ENCODE results near the gene CGA.

Gene CGA

GRCh38 chr6:87053312-87053711, 41.6 kb downstream of the CGA start:
- Histone ChIP-seq H2BK15ac (ENCODE audit: low read length) (no peak overlapping the region), H2BK5ac (ENCODE audit: low read length) (no peak overlapping the region), H3K14ac (ENCODE audit: low read length) (no peak overlapping the region), H3K9me3 (replicated peaks in 1 of 2; ENCODE audit: control insufficient read depth in 2 of 2, insufficient read depth in 1 of 2, low read depth in 1 of 2, low read length in 2 of 2) (no peaks in the 10 kb centered on the region), H3K23ac (ENCODE audit: low read depth, low read length, poor library complexity) (no peak overlapping the region), H2BK12ac (ENCODE audit: low read length) (no peak overlapping the region), H3K36me3 (replicated peaks in 1 of 2; ENCODE audit: control insufficient read depth in 2 of 2, insufficient read depth in 2 of 2, low read length in 2 of 2) (no peaks in the 10 kb centered on the region), H3K27ac (replicated peaks; ENCODE audit: low read length) (no peak overlapping the region), H4K8ac (ENCODE audit: low read depth, low read length) (no peak overlapping the region), H3K4me2 (ENCODE audit: insufficient read depth, low read length, poor library complexity, severe bottlenecking) (no peak overlapping the region), H3K79me1 (ENCODE audit: low read depth, low read length) (no peaks in the 10 kb centered on the region), H3K4me1 (ENCODE audit: control insufficient read depth in 2 of 2, insufficient read depth in 1 of 2, low read depth in 1 of 2, low read length in 2 of 2) (no peaks in the 10 kb centered on the region), H3K4ac (ENCODE audit: low read length) (no peak overlapping the region), H2BK120ac (ENCODE audit: low read depth, low read length) (no peak overlapping the region), H3K27me3 (ENCODE audit: control insufficient read depth in 3 of 3, insufficient read depth in 3 of 3, low read depth in 1 of 3, low read length in 3 of 3) (no peaks in the 10 kb centered on the region), H2AK5ac (ENCODE audit: low read depth, low read length) (no peak overlapping the region), H4K91ac (ENCODE audit: low read depth, low read length, poor library complexity) (no peak overlapping the region), H3K4me3 (ENCODE audit: low read length in 2 of 2) (no peak overlapping the region), H3K9ac (ENCODE audit: low read depth, low read length, poor library complexity) (no peak overlapping the region), H2AFZ (ENCODE audit: low read length) (no peak overlapping the region), H3K18ac (ENCODE audit: low read length) (no peak overlapping the region)
- WGBS, 2 donors (ENCODE audit: extremely low coverage in 2 of 2, insufficient read length in 2 of 2, insufficient replicate concordance in 1 of 2): no CpG with 5 or more reads among the region's 1 CpG
- DNase-seq (ENCODE audit: low spot score): no peak

- H3K14ac ChIP-seq (ENCODE audit: low read length): no peak overlapping the region
- no peak overlapping the region for H2BK5ac ChIP-seq (ENCODE audit: low read length)
- H3K27ac ChIP-seq (replicated peaks; ENCODE audit: low read length): no peak overlapping the region
- H3K36me3 ChIP-seq (replicated peaks in 1 of 2; ENCODE audit: control insufficient read depth in 2 of 2, insufficient read depth in 2 of 2, low read length in 2 of 2): no peaks in the 10 kb centered on the region
- DNase-seq (ENCODE audit: low spot score): no peak
- H3K4me1 ChIP-seq (ENCODE audit: control insufficient read depth in 2 of 2, insufficient read depth in 1 of 2, low read depth in 1 of 2, low read length in 2 of 2): no peaks in the 10 kb centered on the region
- H3K4me3 ChIP-seq (ENCODE audit: low read length in 2 of 2): no peak overlapping the region
- H3K23ac ChIP-seq (ENCODE audit: low read depth, low read length, poor library complexity): no peak overlapping the region
- no peak overlapping the region for H2BK15ac ChIP-seq (ENCODE audit: low read length)
- no peak overlapping the region for H3K4me2 ChIP-seq (ENCODE audit: insufficient read depth, low read length, poor library complexity, severe bottlenecking)
- WGBS, 2 donors (ENCODE audit: extremely low coverage in 2 of 2, insufficient read length in 2 of 2, insufficient replicate concordance in 1 of 2): no CpG with 5 or more reads among the region's 1 CpG
- no peak overlapping the region for H2BK12ac ChIP-seq (ENCODE audit: low read length)
- no peak overlapping the region for H2AFZ ChIP-seq (ENCODE audit: low read length)
- no peak overlapping the region for H4K8ac ChIP-seq (ENCODE audit: low read depth, low read length)
- no peaks in the 10 kb centered on the region for H3K9me3 ChIP-seq (replicated peaks in 1 of 2; ENCODE audit: control insufficient read depth in 2 of 2, insufficient read depth in 1 of 2, low read depth in 1 of 2, low read length in 2 of 2)
- no peak overlapping the region for H4K91ac ChIP-seq (ENCODE audit: low read depth, low read length, poor library complexity)
- H3K9ac ChIP-seq (ENCODE audit: low read depth, low read length, poor library complexity): no peak overlapping the region
- no peak overlapping the region for H2BK120ac ChIP-seq (ENCODE audit: low read depth, low read length)
- H3K4ac ChIP-seq (ENCODE audit: low read length): no peak overlapping the region
- H3K18ac ChIP-seq (ENCODE audit: low read length): no peak overlapping the region
- no peaks in the 10 kb centered on the region for H3K79me1 ChIP-seq (ENCODE audit: low read depth, low read length)
- H3K27me3 ChIP-seq (ENCODE audit: control insufficient read depth in 3 of 3, insufficient read depth in 3 of 3, low read depth in 1 of 3, low read length in 3 of 3): no peaks in the 10 kb centered on the region
- H2AK5ac ChIP-seq (ENCODE audit: low read depth, low read length): no peak overlapping the region
Measured at GRCh38 chr6:87049779-87050178, 45.1 kb downstream of the CGA start.

GRCh38 chr6:87045521-87046075, 49.3 kb downstream of the CGA start:
- Histone ChIP-seq H2BK120ac (ENCODE audit: low read depth, low read length) (no peak overlapping the region), H2BK5ac (ENCODE audit: low read length) (no peak overlapping the region), H3K9ac (ENCODE audit: low read depth, low read length, poor library complexity) (no peak overlapping the region), H2AFZ (ENCODE audit: low read length) (no peak overlapping the region), H3K4me1 (ENCODE audit: control insufficient read depth in 2 of 2, insufficient read depth in 1 of 2, low read depth in 1 of 2, low read length in 2 of 2) (no peaks in the 10 kb centered on the region), H3K23ac (ENCODE audit: low read depth, low read length, poor library complexity) (no peak overlapping the region), H4K8ac (ENCODE audit: low read depth, low read length) (no peak overlapping the region), H3K79me1 (ENCODE audit: low read depth, low read length) (no peaks in the 10 kb centered on the region), H3K4me3 (ENCODE audit: low read length in 2 of 2) (no peak overlapping the region), H3K4me2 (ENCODE audit: insufficient read depth, low read length, poor library complexity, severe bottlenecking) (no peak overlapping the region), H3K14ac (ENCODE audit: low read length) (no peak overlapping the region), H2BK15ac (ENCODE audit: low read length) (no peak overlapping the region), H3K27ac (replicated peaks; ENCODE audit: low read length) (no peak overlapping the region), H3K27me3 (ENCODE audit: control insufficient read depth in 3 of 3, insufficient read depth in 3 of 3, low read depth in 1 of 3, low read length in 3 of 3) (no peaks in the 10 kb centered on the region), H3K18ac (ENCODE audit: low read length) (no peak overlapping the region), H4K91ac (ENCODE audit: low read depth, low read length, poor library complexity) (no peak overlapping the region), H3K4ac (ENCODE audit: low read length) (no peak overlapping the region), H3K9me3 (replicated peaks in 1 of 2; ENCODE audit: control insufficient read depth in 2 of 2, insufficient read depth in 1 of 2, low read depth in 1 of 2, low read length in 2 of 2) (peaks cover 0 to 2% of the 10 kb centered on the region in 2 donors), H2AK5ac (ENCODE audit: low read depth, low read length) (no peak overlapping the region), H2BK12ac (ENCODE audit: low read length) (no peak overlapping the region), H3K36me3 (replicated peaks in 1 of 2; ENCODE audit: control insufficient read depth in 2 of 2, insufficient read depth in 2 of 2, low read length in 2 of 2) (no peaks in the 10 kb centered on the region)
- WGBS, 2 donors (ENCODE audit: extremely low coverage in 2 of 2, insufficient read length in 2 of 2, insufficient replicate concordance in 1 of 2): no CpG with 5 or more reads among the region's 5 CpGs
- no peak for DNase-seq (ENCODE audit: low spot score)

DNA sequence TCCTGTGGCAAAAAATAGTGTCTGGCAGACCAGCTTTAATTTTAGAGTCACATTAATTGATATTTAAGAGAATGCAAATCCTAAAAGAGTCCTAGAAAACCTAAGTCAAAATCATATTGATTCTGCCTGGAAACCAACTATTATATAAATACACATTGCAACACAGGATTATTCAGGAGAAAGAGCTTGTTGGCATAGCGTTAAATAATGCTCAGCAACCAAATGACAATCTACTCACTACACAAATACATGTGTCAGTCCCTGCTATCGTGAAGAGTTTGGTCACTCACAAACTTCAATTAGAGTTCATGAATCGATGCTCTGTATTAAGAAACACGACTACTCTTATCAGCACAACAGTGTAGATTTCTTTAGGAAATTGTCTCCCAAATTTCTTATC, 54.2 kb downstream of the CGA start:
- Histone ChIP-seq H3K14ac (ENCODE audit: low read length) (no peak overlapping the region), H3K27ac (replicated peaks; ENCODE audit: low read length) (no peak overlapping the region), H3K4me1 (ENCODE audit: control insufficient read depth in 2 of 2, insufficient read depth in 1 of 2, low read depth in 1 of 2, low read length in 2 of 2) (no peaks in the 10 kb centered on the region), H3K9me3 (replicated peaks in 1 of 2; ENCODE audit: control insufficient read depth in 2 of 2, insufficient read depth in 1 of 2, low read depth in 1 of 2, low read length in 2 of 2) (peaks cover 0 to 2% of the 10 kb centered on the region in 2 donors), H4K8ac (ENCODE audit: low read depth, low read length) (no peak overlapping the region), H3K9ac (ENCODE audit: low read depth, low read length, poor library complexity) (no peak overlapping the region), H3K27me3 (ENCODE audit: control insufficient read depth in 3 of 3, insufficient read depth in 3 of 3, low read depth in 1 of 3, low read length in 3 of 3) (no peaks in the 10 kb centered on the region), H2BK12ac (ENCODE audit: low read length) (no peak overlapping the region), H2AK5ac (ENCODE audit: low read depth, low read length) (no peak overlapping the region), H3K79me1 (ENCODE audit: low read depth, low read length) (no peaks in the 10 kb centered on the region), H2BK5ac (ENCODE audit: low read length) (no peak overlapping the region), H3K23ac (ENCODE audit: low read depth, low read length, poor library complexity) (no peak overlapping the region), H4K91ac (ENCODE audit: low read depth, low read length, poor library complexity) (no peak overlapping the region), H2BK15ac (ENCODE audit: low read length) (no peak overlapping the region), H3K18ac (ENCODE audit: low read length) (no peak overlapping the region), H3K4me3 (ENCODE audit: low read length in 2 of 2) (no peak overlapping the region), H3K4ac (ENCODE audit: low read length) (no peak overlapping the region), H3K4me2 (ENCODE audit: insufficient read depth, low read length, poor library complexity, severe bottlenecking) (no peak overlapping the region), H2AFZ (ENCODE audit: low read length) (no peak overlapping the region), H2BK120ac (ENCODE audit: low read depth, low read length) (no peak overlapping the region), H3K36me3 (replicated peaks in 1 of 2; ENCODE audit: control insufficient read depth in 2 of 2, insufficient read depth in 2 of 2, low read length in 2 of 2) (no peaks in the 10 kb centered on the region)
- WGBS, 2 donors (ENCODE audit: extremely low coverage in 2 of 2, insufficient read length in 2 of 2, insufficient replicate concordance in 1 of 2): no CpG with 5 or more reads among the region's 4 CpGs
- DNase-seq (ENCODE audit: low spot score): no peak

Data from neuronal stem cell (in vitro differentiated cells).